NB4 (cell line): ENCODE data around the gene FOXA1.

Experiments
- DNase-seq: peaks from one replicate; pipeline ENCODE4 v3.0.0; 2010; ENCODE audit warnings: low read depth
- H3K4me3 ChIP-seq: one replicate; pipeline ENCODE4 v1.5.1; 2011; ENCODE audit warnings: mild to moderate bottlenecking, low read depth, low read length, moderate library complexity
- MYC ChIP-seq: IDR thresholded peaks from 2 replicates; pipeline ENCODE4 v1.6.1; 2011; ENCODE audit warnings: low read depth, low read length
- POLR2A ChIP-seq: IDR thresholded peaks from 2 replicates; pipeline ENCODE4 v1.6.1; 2011; ENCODE audit warnings: mild to moderate bottlenecking; ENCODE audit not compliant: insufficient read length; ENCODE audit errors: extremely low read depth
- TF ChIP-seq, protein P1 (sequence below): IDR thresholded peaks from 2 replicates; pipeline ENCODE4 v1.6.1; 2011; ENCODE audit warnings: low read depth, low read length
- TF ChIP-seq, protein P2 (sequence below): IDR thresholded peaks from one replicate; pipeline ENCODE4 v1.5.1; 2012; ENCODE audit warnings: low read depth, low read length

The FOXA1 gene

DNA sequence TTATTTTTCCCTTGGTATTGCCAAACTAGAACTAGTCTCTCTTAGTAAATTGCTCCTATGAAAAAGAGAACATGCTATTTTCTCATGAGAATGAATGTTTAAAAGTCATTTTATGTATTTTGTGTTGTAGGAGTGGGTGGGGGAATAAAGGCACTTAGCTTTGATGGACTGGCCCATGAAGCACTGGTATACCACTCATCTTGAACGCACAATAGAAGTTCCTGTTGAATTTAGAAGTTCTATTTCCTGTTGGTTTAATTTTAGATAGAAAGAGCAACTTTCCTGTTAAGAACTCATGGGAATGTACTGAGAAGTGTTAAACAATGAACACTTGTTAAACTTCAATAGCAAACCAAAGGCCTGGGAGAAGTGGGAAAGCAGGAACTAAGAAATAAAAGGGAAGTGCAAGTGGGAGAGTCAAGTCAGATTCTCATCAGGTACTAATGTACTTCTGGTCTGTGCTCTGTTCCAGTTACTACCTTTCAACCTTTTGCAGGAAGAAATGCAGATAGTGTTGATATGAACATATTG, 23.5 kb upstream of the FOXA1 start:
- DNase-seq, result no peak
- H3K4me3 ChIP-seq, result no peak overlapping the region
- no peak for TF ChIP-seq POLR2A
- TF ChIP-seq, protein P1, sequence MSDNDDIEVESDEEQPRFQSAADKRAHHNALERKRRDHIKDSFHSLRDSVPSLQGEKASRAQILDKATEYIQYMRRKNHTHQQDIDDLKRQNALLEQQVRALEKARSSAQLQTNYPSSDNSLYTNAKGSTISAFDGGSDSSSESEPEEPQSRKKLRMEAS, result no peak
- TF ChIP-seq MYC, result no peak
- TF ChIP-seq, protein P2, sequence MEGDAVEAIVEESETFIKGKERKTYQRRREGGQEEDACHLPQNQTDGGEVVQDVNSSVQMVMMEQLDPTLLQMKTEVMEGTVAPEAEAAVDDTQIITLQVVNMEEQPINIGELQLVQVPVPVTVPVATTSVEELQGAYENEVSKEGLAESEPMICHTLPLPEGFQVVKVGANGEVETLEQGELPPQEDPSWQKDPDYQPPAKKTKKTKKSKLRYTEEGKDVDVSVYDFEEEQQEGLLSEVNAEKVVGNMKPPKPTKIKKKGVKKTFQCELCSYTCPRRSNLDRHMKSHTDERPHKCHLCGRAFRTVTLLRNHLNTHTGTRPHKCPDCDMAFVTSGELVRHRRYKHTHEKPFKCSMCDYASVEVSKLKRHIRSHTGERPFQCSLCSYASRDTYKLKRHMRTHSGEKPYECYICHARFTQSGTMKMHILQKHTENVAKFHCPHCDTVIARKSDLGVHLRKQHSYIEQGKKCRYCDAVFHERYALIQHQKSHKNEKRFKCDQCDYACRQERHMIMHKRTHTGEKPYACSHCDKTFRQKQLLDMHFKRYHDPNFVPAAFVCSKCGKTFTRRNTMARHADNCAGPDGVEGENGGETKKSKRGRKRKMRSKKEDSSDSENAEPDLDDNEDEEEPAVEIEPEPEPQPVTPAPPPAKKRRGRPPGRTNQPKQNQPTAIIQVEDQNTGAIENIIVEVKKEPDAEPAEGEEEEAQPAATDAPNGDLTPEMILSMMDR, result no peak

DNA sequence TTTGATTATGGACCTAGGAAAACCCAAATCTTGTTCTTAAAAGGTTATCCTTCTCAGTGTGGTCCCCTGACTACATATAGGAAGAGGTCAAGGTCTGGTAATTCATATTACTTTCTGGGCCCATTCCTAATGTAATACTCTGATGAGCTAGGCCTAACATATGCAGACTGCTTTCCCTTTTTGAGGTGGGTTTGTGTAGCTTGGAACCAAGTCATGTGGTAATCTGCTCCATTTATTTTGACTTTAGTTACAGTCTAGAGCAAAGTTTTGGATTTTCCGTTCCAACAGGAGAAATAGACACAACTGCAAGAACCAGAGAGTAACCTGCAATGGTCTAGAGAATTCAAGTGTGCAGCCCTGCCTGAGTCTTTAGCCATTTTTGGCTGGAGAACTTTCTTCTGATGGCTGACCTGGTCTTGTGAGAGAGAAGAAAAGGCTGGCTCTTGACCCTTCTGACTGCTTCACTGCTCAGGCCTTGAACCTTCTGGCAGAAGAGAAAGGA, 22.9 kb upstream of the FOXA1 start:
- no peak overlapping the region for H3K4me3 ChIP-seq
- DNase-seq, result no peak
- TF ChIP-seq, protein P2, result no peak
- TF ChIP-seq POLR2A (no peak), MYC (no peak)
- TF ChIP-seq, protein P1, result no peak

DNA sequence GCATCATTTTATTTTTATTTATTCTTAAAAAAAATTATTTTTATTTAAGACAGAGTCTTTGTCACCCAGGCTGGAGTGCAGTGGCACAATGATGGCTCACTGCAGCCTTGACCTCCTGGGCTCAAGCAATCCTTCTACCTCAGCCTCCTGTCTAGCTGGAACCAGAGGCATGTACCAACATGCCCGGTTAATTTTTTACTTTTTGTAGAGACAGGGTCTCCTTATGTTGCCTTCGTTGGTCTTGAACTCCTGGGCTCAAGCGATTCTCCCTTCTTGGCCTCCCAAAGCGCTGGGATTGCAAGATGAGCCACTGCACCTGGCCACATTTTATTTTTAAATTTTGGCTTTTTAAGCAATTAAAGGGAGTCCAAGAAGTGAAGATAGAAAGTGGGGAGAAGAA, 21.8 kb upstream of the FOXA1 start:
- no peak for DNase-seq
- no peak overlapping the region for H3K4me3 ChIP-seq
- TF ChIP-seq, protein P2, result no peak
- TF ChIP-seq POLR2A, result no peak
- TF ChIP-seq, protein P1, result no peak
- TF ChIP-seq MYC, result no peak

DNA sequence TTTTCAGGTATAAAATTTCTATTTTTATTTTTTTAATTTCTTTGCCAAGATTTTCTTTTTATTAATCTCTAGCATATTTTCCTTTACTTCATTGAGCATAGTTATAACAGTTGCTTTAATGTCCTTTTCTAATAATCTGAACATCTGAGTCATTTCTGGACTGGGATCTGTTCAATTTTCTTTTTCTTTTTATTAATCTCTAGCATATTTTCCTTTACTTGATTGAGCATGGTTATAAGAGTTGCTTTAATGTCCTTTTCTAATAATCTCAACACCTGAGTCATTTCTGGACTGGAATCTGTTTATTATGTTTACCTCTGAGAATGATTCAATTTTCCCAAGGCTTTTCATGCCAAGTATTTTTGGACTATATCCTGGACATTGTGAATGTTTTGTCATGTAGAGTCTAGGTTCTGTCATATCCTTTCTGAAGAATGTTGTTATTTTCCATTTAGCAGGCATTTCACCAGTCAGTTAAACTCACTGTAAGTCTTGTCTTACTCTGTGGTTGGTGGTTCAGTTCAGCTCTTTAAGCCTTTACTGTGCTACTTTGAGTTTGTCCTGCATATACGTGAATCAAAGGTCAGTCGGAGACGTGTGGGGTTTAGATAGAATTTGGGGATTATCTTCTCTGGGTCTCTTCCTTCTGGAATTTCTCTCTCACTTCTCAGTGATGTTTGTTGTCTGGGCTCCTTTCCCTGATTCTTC, 20.7 kb upstream of the FOXA1 start:
- DNase-seq, result no peak
- H3K4me3 ChIP-seq, result no peak overlapping the region
- no peak for TF ChIP-seq MYC

DNA sequence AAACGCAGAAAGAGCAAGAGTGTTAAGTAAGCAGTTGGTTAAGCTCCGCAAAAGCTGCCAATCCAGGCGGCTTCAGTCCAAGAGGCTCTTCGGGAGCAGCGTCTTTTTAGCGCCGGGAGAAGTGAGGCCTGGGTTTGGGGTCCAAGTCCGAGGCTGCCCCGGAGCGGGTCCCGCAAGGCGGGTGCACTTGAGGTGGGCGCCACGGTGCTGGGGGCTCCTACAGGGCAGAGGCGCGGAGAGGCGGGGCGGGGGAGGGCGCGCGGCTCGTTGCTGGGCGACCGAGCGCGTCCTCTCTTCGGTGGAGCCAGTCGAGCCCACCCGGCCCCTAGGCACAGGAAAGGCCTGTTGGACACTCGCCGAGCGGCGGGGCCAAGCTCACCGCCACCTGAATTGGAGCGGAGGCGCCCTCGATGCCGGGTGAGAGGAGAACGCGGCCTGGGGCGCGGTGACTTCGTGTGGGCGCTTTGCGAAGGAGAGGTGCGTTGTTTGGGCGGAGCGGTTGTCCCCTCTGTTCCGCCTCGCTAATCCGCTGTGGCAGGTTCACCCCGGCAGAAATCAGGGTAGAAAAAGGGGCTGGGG, 16.0 kb upstream of the FOXA1 start:
- no peak overlapping the region for H3K4me3 ChIP-seq
- TF ChIP-seq POLR2A (no peak), MYC (no peak)
- TF ChIP-seq, protein P2, result no peak
- TF ChIP-seq, protein P1, result no peak
- no peak for DNase-seq

DNA sequence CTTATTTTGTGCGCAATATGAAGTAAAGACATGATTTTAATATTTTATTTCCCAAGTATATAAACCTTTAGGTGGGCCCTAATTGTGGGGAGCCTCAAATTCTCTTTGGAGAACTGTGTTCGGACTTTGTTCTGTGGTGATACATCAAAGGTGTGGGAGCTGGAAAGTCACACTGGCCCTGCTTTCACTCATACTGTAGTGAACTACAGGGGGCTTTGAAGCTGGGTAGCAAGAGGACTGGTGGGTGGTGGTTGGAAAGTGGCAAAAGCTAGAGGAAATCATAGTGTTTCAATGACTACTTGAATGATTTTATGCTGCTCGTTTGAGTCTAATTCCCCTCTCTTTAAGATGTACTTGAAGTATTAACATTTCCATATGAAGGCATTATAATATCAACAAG, 13.6 kb upstream of the FOXA1 start:
- TF ChIP-seq, protein P1, result no peak
- TF ChIP-seq POLR2A (no peak), MYC (no peak)
- TF ChIP-seq, protein P2, result no peak
- no peak overlapping the region for H3K4me3 ChIP-seq
- no peak for DNase-seq
